Activated CD4-positive, alpha-beta memory T cell treated with anti-CD3 and anti-CD28 coated beads for 36 hours (primary cell): ENCODE results near the gene TAS2R38. TPM values are rescaled to one million over a fixed set of nuclear protein-coding genes. Genes with fewer than 3 reads are reported as not detected.

Source experiments
- CTCF ChIA-PET: fragments of 350-600 bp; sonication (Branson Sonifier 250); formaldehyde crosslinking; loops from one replicate; lab custom pipeline; 2021; ENCODE audit warnings: antibody characterized with exemption, inconsistent platforms; lab: Charles Lee
- POLR2A ChIA-PET: fragments of 350-600 bp; sonication (Branson Sonifier 250); formaldehyde crosslinking; loops from one replicate; lab custom pipeline; 2021; ENCODE audit warnings: antibody characterized with exemption; lab: Charles Lee
- DNase-seq: peaks from one replicate; pipeline ENCODE4 v3.0.0-alpha.2; 2020
- H3K27ac Mint-ChIP-seq: one replicate; pipeline ENCODE4 v1.8.0; 2021; ENCODE audit warnings: mixed read lengths
- H3K27me3 Mint-ChIP-seq: one replicate; pipeline ENCODE4 v1.8.0; 2021; ENCODE audit warnings: mixed read lengths
- H3K36me3 Mint-ChIP-seq: one replicate; pipeline ENCODE4 v1.8.0; 2021; ENCODE audit warnings: mixed read lengths
- H3K4me1 Mint-ChIP-seq: one replicate; pipeline ENCODE4 v1.8.0; 2021; ENCODE audit warnings: low read depth, mixed read lengths
- H3K4me3 Mint-ChIP-seq: one replicate; pipeline ENCODE4 v1.8.0; 2021; ENCODE audit warnings: mild to moderate bottlenecking, mixed read lengths
- H3K9me3 Mint-ChIP-seq: one replicate; pipeline ENCODE4 v1.8.0; 2021; ENCODE audit warnings: mixed read lengths
- intact Hi-C: fragments of 100-400 bp; cut with micrococcal nuclease; formaldehyde crosslinking; loops from one replicate; pipeline ENCODE4 v1.15.1; 2023
- total RNA-seq, 2 experiments: library from RNA; stranded (reverse); gene quantifications; one replicate each; pipeline ENCODE4 v1.2.3, GENCODE V29; 2021

The TAS2R38 gene
- total RNA-seq, 2 experiments from 2014 or later = not detected

GRCh38 chr7:141943846-141944245 lies 29.7 kb downstream of the TAS2R38 start:
- no peak for DNase-seq
- POLR2A ChIA-PET = no interaction called here
- H3K27me3 Mint-ChIP-seq = peaks cover 1% of the 10 kb centered on the region
- intact Hi-C loops = no loop called here
- CTCF ChIA-PET = no interaction called here
- H3K4me3 Mint-ChIP-seq = no peak overlapping the region
- H3K4me1 Mint-ChIP-seq = no peaks in the 10 kb centered on the region
- no peak overlapping the region for H3K27ac Mint-ChIP-seq
- no peaks in the 10 kb centered on the region for H3K36me3 Mint-ChIP-seq
- H3K9me3 Mint-ChIP-seq = peaks cover 24% of the 10 kb centered on the region

DNA sequence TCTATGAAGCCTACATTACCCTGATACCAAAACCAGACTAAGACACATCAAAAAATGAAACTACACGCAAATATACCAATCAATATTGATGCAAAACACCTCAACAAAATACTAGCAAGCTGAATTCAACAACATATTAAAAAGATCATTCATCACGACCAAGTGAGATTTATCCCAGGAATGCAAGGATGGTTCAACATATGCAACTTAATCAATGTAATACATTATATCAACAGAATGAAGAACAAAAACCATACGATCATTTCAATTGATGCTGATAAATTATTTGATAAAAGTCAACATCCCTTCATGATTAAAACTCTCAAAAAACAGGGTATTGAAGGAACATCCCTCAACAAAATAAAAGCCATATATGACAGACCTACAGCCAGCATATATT lies 32.5 kb downstream of the TAS2R38 start:
- Mint-ChIP-seq H3K4me1 (no peaks in the 10 kb centered on the region), H3K27ac (no peak overlapping the region), H3K4me3 (no peak overlapping the region), H3K27me3 (no peaks in the 10 kb centered on the region), H3K9me3 (peaks cover 28% of the 10 kb centered on the region), H3K36me3 (no peaks in the 10 kb centered on the region)
- intact Hi-C loops = no loop called here
- ChIA-PET POLR2A (no interaction called here), CTCF (no interaction called here)
- no peak for DNase-seq

DNA sequence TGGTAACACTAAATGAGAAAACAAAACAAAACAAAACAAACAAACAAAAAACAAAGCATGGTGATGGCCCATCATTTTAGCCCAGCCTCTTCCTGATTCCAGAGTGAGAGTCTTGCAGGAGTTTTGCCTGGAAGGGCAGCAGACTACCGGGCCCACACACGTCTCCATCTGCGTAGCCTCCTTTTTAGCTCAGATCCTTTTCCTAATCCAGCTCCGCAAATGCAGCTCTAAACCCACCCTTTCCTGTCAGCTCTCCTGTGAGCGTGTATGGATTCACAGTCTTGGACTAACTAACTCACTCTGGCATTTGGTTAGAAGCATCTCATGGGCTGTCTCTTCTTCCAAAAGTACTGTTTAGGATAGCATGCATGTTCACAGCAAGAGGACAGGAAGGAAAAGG lies 43.4 kb downstream of the TAS2R38 start:
- POLR2A ChIA-PET = no interaction called here
- Mint-ChIP-seq H3K4me3 (no peak overlapping the region), H3K27me3 (peaks cover 3% of the 10 kb centered on the region), H3K36me3 (no peaks in the 10 kb centered on the region), H3K9me3 (peaks cover 5% of the 10 kb centered on the region), H3K4me1 (no peaks in the 10 kb centered on the region), H3K27ac (no peak overlapping the region)
- no peak for DNase-seq
- intact Hi-C loops = no loop called here
- CTCF ChIA-PET = interaction anchor here (0.6 kb wide), 1 partner anchor 72 kb away, joined by 4 read pairs; no protein-coding TSS in a partner anchor

DNA sequence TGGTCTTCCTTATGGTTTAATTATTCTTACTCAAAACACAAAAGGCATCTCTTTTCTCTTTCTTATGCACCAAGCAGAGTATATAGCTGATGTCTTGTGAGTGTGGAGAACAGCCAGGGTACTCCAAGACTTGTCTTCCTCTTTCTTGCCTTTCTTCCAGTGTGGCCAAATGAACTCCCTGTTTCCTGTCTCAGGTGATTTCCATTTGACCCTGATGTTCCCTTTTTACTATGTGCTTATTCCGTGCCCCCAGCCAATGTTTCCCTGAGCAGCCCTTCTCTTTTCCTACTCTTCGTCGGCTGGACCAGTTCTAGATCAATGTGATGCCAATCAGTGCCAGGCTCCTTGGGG lies 44.8 kb downstream of the TAS2R38 start:
- H3K36me3 Mint-ChIP-seq = no peaks in the 10 kb centered on the region
- DNase-seq = no peak
- intact Hi-C loops = no loop called here
- ChIA-PET POLR2A (no interaction called here), CTCF (no interaction called here)
- no peak overlapping the region for H3K4me3 Mint-ChIP-seq
- no peak overlapping the region for H3K27ac Mint-ChIP-seq
- peaks cover 5% of the 10 kb centered on the region for H3K9me3 Mint-ChIP-seq
- H3K4me1 Mint-ChIP-seq = no peaks in the 10 kb centered on the region
- H3K27me3 Mint-ChIP-seq = peaks cover 3% of the 10 kb centered on the region

GRCh38 chr7:141928146-141928844 lies 45.3 kb downstream of the TAS2R38 start:
- POLR2A ChIA-PET = no interaction called here
- intact Hi-C loops = no loop called here
- no peak overlapping the region for H3K27ac Mint-ChIP-seq

More at GRCh38 chr7:141928146-141928844, 45.3 kb downstream of the TAS2R38 start:
- no peaks in the 10 kb centered on the region for H3K4me1 Mint-ChIP-seq
- H3K4me3 Mint-ChIP-seq = no peak overlapping the region
- DNase-seq = no peak
- no peaks in the 10 kb centered on the region for H3K36me3 Mint-ChIP-seq
- H3K27me3 Mint-ChIP-seq = peaks cover 3% of the 10 kb centered on the region
- peaks cover 5% of the 10 kb centered on the region for H3K9me3 Mint-ChIP-seq
- CTCF ChIA-PET = interaction anchor here (0.6 kb wide), 1 partner anchor 435 kb away, joined by 4 read pairs; no protein-coding TSS in a partner anchor

Other genes with a start within 250 kb of the TAS2R38 start
- 100 to 1,000 TPM; 207 to 234 TPM for gene SSBP1, start 235.4 kb downstream of the TAS2R38 start, total RNA-seq
- gene TAS2R3, start 209.7 kb downstream of the TAS2R38 start, total RNA-seq = under 1 TPM; 0.59 to 0.63 TPM
- under 1 TPM; 0.56 to 0.62 TPM for gene TAS2R4, start 197.1 kb downstream of the TAS2R38 start, total RNA-seq
- 1 to 10 TPM in 1 of 2 experiments, under 1 TPM in 1; 0.93 to 1.3 TPM for gene TAS2R5, start 183.6 kb downstream of the TAS2R38 start, total RNA-seq
- not detected for gene PRSS37, start 132.3 kb downstream of the TAS2R38 start, total RNA-seq
- gene OR9A4, start 57.4 kb downstream of the TAS2R38 start, total RNA-seq = not detected
- gene CLEC5A, start 26.8 kb downstream of the TAS2R38 start, total RNA-seq = not detected
- not detected for gene MGAM, start 22.1 kb upstream of the TAS2R38 start, total RNA-seq
- gene MGAM2, start 137.9 kb upstream of the TAS2R38 start, total RNA-seq = not detected